Left ventricle myocardium inferior (tissue), 1 donor: ENCODE results near the gene PLEKHA7. TPM values are rescaled to one million over a fixed set of nuclear protein-coding genes. Genes with fewer than 3 reads are reported as not detected.

Experiments
- DNase-seq: peaks from one replicate; pipeline ENCODE4 v3.0.0-alpha.2; 2020
- H3K27ac ChIP-seq: fragments of 200-600 bp; replicated peaks from 2 replicates; pipeline ENCODE4 v1.8.0; 2021
- H3K27me3 ChIP-seq: fragments of 200-600 bp; 2 replicates; pipeline ENCODE4 v1.8.0; 2021; ENCODE audit warnings: low read depth
- H3K36me3 ChIP-seq: fragments of 200-600 bp; 2 replicates; pipeline ENCODE4 v1.8.0; 2021
- H3K4me1 ChIP-seq: fragments of 200-600 bp; 2 replicates; pipeline ENCODE4 v1.8.0; 2021
- H3K4me3 ChIP-seq: fragments of 200-600 bp; 2 replicates; pipeline ENCODE4 v1.8.0; 2021; ENCODE audit warnings: mild to moderate bottlenecking, moderate library complexity
- H3K9me3 ChIP-seq: fragments of 200-600 bp; replicated peaks from 2 replicates; pipeline ENCODE4 v1.8.0; 2021
- CTCF ChIP-seq: fragments of 200-600 bp; IDR thresholded peaks from 2 replicates; pipeline ENCODE4 v1.8.0; 2021; ENCODE audit warnings: antibody characterized with exemption, mild to moderate bottlenecking, borderline replicate concordance
- intact Hi-C: fragments of 100-400 bp; cut with micrococcal nuclease; formaldehyde crosslinking; loops from one replicate; pipeline ENCODE4 v1.11.0; 2022
- total RNA-seq: library from RNA; stranded (reverse); fragmentation: NEBNext Ultra II Directional; extraction: Animal tissue kit (Norgen Biotek cat#: 25700); gene quantifications from one replicate; pipeline ENCODE4 v1.2.1, GENCODE V29; 2021
- donor health status: DM: no; HTN: yes; CAD: no; lungs with severe emphysema.

PLEKHA7 gene
- total RNA-seq, 1 donor from 2014 or later: 33.2 TPM

DNA sequence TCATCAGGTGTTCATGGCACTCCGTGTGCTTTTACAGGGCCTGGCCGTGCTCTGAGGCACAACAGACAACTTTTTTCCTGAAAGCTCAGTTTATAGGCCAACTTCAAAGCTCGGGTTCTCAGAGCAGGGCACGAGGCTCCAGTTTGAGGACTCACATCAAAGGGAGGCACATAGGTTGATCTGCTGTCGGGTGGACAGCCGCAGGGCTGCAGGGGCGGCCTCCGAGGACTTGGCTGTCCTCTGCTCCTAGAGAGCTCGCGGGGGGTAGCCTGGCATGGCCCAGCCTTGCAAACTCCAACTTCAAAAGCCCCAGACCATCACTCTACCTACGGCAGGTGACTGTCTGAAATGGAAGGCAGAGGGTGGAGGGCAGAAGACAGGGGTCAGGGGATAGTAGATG lies 244.2 kb downstream of the PLEKHA7 start:
- intact Hi-C loops: no loop called here
- TF ChIP-seq CTCF: no peak
- DNase-seq: no peak
- Histone ChIP-seq H3K4me3 (no peak overlapping the region), H3K4me1 (no peaks in the 10 kb centered on the region), H3K36me3 (no peaks in the 10 kb centered on the region), H3K9me3 (no peaks in the 10 kb centered on the region), H3K27me3 (no peaks in the 10 kb centered on the region), H3K27ac (no peak overlapping the region)

- H3K4me3 ChIP-seq: no peak overlapping the region
- no peaks in the 10 kb centered on the region for H3K27me3 ChIP-seq
- H3K9me3 ChIP-seq: no peaks in the 10 kb centered on the region
- DNase-seq: no peak
- no peaks in the 10 kb centered on the region for H3K36me3 ChIP-seq
- intact Hi-C loops: no loop called here
- no peak for TF ChIP-seq CTCF
- H3K4me1 ChIP-seq: no peaks in the 10 kb centered on the region
- H3K27ac ChIP-seq: no peak overlapping the region
Measured at GRCh38 chr11:16769386-16769785, 244.8 kb downstream of the PLEKHA7 start.

DNA sequence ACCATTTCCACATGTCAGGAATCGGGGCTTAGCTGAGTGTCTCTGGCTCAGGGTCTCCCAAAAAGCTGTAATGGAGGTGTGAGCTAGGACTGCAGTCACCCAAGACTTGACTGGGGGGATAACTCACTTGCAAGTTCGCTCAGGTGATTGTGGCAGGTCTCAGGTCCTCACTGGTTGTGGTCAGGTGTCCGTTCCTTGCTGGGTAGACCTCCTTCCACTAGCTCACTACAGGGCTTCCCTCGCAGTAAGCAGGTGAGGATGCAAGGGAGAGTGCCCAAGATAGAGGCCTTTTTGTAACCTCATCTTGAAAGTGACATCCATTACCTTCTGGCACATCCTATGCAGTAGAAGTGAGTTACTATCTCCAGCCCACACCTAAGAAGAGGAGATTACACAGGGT lies 246.3 kb downstream of the PLEKHA7 start:
- no peaks in the 10 kb centered on the region for H3K4me1 ChIP-seq
- H3K27me3 ChIP-seq: no peaks in the 10 kb centered on the region
- no peaks in the 10 kb centered on the region for H3K9me3 ChIP-seq
- TF ChIP-seq CTCF: no peak
- H3K36me3 ChIP-seq: no peaks in the 10 kb centered on the region
- H3K27ac ChIP-seq: no peak overlapping the region
- DNase-seq: no peak
- intact Hi-C loops: no loop called here
- H3K4me3 ChIP-seq: no peak overlapping the region

DNA sequence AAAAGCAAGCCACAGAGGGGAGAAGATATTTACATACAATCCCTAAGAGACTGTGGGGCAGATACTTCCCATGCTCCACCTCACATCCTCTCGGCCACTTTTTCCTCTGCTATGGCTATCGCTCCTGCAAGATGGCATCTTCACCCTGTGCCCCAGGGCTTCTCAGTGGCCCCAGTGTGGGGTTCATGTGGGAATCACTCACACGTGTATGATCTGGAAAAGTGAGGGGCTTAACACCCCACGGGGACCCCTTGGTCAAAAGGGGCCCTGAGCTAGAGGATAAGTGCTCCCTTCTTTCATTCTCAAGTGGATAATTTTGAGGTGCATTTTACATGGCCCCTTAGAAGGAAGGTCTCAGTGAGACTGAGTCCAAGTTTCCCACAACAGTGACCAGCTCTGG lies 247.1 kb downstream of the PLEKHA7 start:
- no peaks in the 10 kb centered on the region for H3K36me3 ChIP-seq
- no peaks in the 10 kb centered on the region for H3K4me1 ChIP-seq
- H3K9me3 ChIP-seq: no peaks in the 10 kb centered on the region
- TF ChIP-seq CTCF: no peak
- H3K4me3 ChIP-seq: no peak overlapping the region
- no peak for DNase-seq
- intact Hi-C loops: no loop called here
- H3K27ac ChIP-seq: no peak overlapping the region
- H3K27me3 ChIP-seq: no peaks in the 10 kb centered on the region

DNA sequence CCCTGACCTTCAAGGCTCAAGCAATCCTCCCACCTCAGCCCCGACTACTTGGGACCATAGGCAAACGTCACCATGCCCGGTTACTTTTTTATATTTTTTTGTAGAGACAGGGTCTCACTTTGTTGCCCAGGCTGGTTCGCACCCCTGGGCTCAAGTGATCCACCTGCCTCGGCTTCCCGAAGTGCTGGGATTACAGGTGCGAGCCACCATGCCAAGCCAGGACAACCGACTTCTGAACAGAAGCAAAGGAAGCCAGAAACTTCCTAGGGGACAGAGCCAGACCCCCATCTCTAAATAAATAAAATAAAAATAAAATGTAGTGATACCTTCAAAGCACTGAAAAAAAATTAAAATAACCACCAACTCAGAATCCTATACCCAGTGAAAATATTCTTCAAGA lies 249.3 kb downstream of the PLEKHA7 start:
- no peak for TF ChIP-seq CTCF
- Histone ChIP-seq H3K4me1 (peaks cover 3% of the 10 kb centered on the region), H3K4me3 (no peak overlapping the region), H3K36me3 (no peaks in the 10 kb centered on the region), H3K27me3 (no peaks in the 10 kb centered on the region), H3K27ac (no peak overlapping the region), H3K9me3 (no peaks in the 10 kb centered on the region)
- no peak for DNase-seq
- intact Hi-C loops: no loop called here

DNA sequence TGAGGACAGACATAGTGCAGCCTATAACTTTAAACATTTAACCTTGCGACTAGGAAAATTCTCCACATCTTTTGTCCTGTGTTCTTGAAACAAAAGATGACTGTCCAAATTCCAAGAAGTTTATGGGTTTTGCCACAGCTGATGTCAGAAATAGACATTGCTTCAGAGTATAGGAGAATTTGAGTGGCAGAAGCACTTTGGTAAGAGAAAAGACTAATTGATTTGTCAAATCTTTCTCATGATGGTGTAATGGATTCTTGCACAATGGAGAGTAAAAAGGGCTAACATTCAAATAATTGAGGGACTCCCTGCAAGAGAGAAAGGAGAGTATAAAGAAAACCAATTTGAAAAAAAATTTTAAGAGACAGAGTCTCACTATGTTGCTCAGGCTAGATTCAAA lies 250.5 kb downstream of the PLEKHA7 start:
- Histone ChIP-seq H3K4me3 (no peak overlapping the region), H3K4me1 (peaks cover 10% of the 10 kb centered on the region), H3K27ac (no peak overlapping the region), H3K27me3 (no peaks in the 10 kb centered on the region), H3K36me3 (peaks cover 3% of the 10 kb centered on the region), H3K9me3 (no peaks in the 10 kb centered on the region)
- TF ChIP-seq CTCF: no peak
- DNase-seq: no peak
- intact Hi-C loops: no loop called here
